Activated gamma-delta T cell treated with anti-CD3 and anti-CD28 coated beads, Interleukin-2, amount 50 U/mL, for 16 hours (primary cell): ENCODE measurements around the gene DCN.

Experiments used
- DNase-seq: peaks from one replicate; pipeline ENCODE4 v3.0.0-alpha.2; 2020; ENCODE audit warnings: low read depth

DCN gene

GRCh38 chr12:91138337-91138920, 44.2 kb downstream of the DCN start:
- no peak for DNase-seq

GRCh38 chr12:91133871-91134270, 48.7 kb downstream of the DCN start:
- DNase-seq, result no peak

GRCh38 chr12:91129662-91130362, 52.8 kb downstream of the DCN start:
- DNase-seq, result no peak

- DNase-seq, result no peak
These were observed 54.9 kb downstream of the DCN start for GRCh38 chr12:91127751-91128150.

GRCh38 chr12:91127306-91127705, 55.3 kb downstream of the DCN start:
- no peak for DNase-seq

- no peak for DNase-seq
These were observed 56.1 kb downstream of the DCN start for GRCh38 chr12:91126516-91126915.

GRCh38 chr12:91123236-91123916, 59.2 kb downstream of the DCN start:
- DNase-seq, result no peak

- DNase-seq, result no peak
These were observed 61.8 kb downstream of the DCN start for GRCh38 chr12:91120781-91121180.

- DNase-seq, result no peak
These were observed 63.5 kb downstream of the DCN start for GRCh38 chr12:91119089-91119488.

- DNase-seq, result no peak
These were observed 69.0 kb downstream of the DCN start for GRCh38 chr12:91113621-91114020.

GRCh38 chr12:91111366-91112325, 71.0 kb downstream of the DCN start, which contains the start of gene LUM:
Gene LUM, minus strand, starts transcription at chr12:91111494. Its CDS starts 2,515 bp downstream, at chr12:91108979.
- DNase-seq, result no peak

GRCh38 chr12:91110311-91110924, 72.2 kb downstream of the DCN start:
- DNase-seq, result no peak

- no peak for DNase-seq
These were observed 72.9 kb downstream of the DCN start for GRCh38 chr12:91109581-91110310.

GRCh38 chr12:91109148-91109564, 73.5 kb downstream of the DCN start:
- peak; percentile 0 for DNase-seq

- no peak for DNase-seq
These were observed 74.3 kb downstream of the DCN start for GRCh38 chr12:91108196-91108755.

GRCh38 chr12:91106283-91106682, 76.3 kb downstream of the DCN start:
- DNase-seq, result no peak

- no peak for DNase-seq
These were observed 76.8 kb downstream of the DCN start for GRCh38 chr12:91105807-91106206.

GRCh38 chr12:91104812-91105466, 77.7 kb downstream of the DCN start:
- DNase-seq, result no peak

- DNase-seq, result no peak
These were observed 79.0 kb downstream of the DCN start for GRCh38 chr12:91103624-91104023.

- DNase-seq, result no peak
These were observed 79.5 kb downstream of the DCN start for GRCh38 chr12:91103101-91103500.
